GM12872 (cell line): ENCODE results near the gene CREBL2.

Experiments
- CTCF ChIP-seq: IDR thresholded peaks from 3 replicates; pipeline ENCODE4 v1.5.1; 2011; ENCODE audit warnings: low read depth, mild to moderate bottlenecking, low read length, moderate library complexity; ENCODE audit not compliant: insufficient read depth

Gene CREBL2

GRCh38 chr12:12582193-12582881, 29.3 kb upstream of the CREBL2 start:
- TF ChIP-seq CTCF: no peak

- no peak for TF ChIP-seq CTCF
These were observed 28.8 kb upstream of the CREBL2 start for GRCh38 chr12:12582895-12583303.

- TF ChIP-seq CTCF: no peak
These were observed 28.0 kb upstream of the CREBL2 start for GRCh38 chr12:12583510-12584178.

- TF ChIP-seq CTCF: no peak
These were observed 26.4 kb upstream of the CREBL2 start for GRCh38 chr12:12585115-12585863.

- TF ChIP-seq CTCF: no peak
These were observed 24.6 kb upstream of the CREBL2 start for GRCh38 chr12:12586879-12587675.

- TF ChIP-seq CTCF: no peak
These were observed 23.8 kb upstream of the CREBL2 start for GRCh38 chr12:12587878-12588277.

- TF ChIP-seq CTCF: no peak
These were observed 20.7 kb upstream of the CREBL2 start for GRCh38 chr12:12590961-12591360.
